Osteocyte (in vitro differentiated cells): ENCODE measurements around the gene RPUSD2. TPM values are rescaled to one million over a fixed set of nuclear protein-coding genes. Genes with fewer than 3 reads are reported as not detected.

Experiments
- DNase-seq: peaks from one replicate; pipeline ENCODE4 v3.0.0; 2021; ENCODE audit warnings: mixed read lengths; ENCODE audit not compliant: unreplicated experiment; ENCODE audit errors: extremely low spot score
- H3K27ac Mint-ChIP-seq: one replicate; pipeline ENCODE4 v1.8.0; 2021; ENCODE audit warnings: mild to moderate bottlenecking, mixed read lengths; ENCODE audit not compliant: unreplicated experiment
- H3K27me3 Mint-ChIP-seq: one replicate; pipeline ENCODE4 v1.8.0; 2021; ENCODE audit warnings: mixed read lengths; ENCODE audit not compliant: unreplicated experiment
- H3K36me3 Mint-ChIP-seq: one replicate; pipeline ENCODE4 v1.8.0; 2021; ENCODE audit warnings: mixed read lengths; ENCODE audit not compliant: unreplicated experiment
- H3K4me1 Mint-ChIP-seq: one replicate; pipeline ENCODE4 v1.8.0; 2021; ENCODE audit warnings: mixed read lengths; ENCODE audit not compliant: unreplicated experiment
- H3K4me3 Mint-ChIP-seq: one replicate; pipeline ENCODE4 v1.8.0; 2021; ENCODE audit warnings: mild to moderate bottlenecking, moderate library complexity, mixed read lengths; ENCODE audit not compliant: unreplicated experiment
- H3K9me3 Mint-ChIP-seq: one replicate; pipeline ENCODE4 v1.8.0; 2021; ENCODE audit warnings: mixed read lengths; ENCODE audit not compliant: unreplicated experiment
- CTCF ChIP-seq: fragments of 200-600 bp; sonication (generic); IDR thresholded peaks from 2 replicates; pipeline ENCODE4 v1.5.0; 2021; ENCODE audit warnings: antibody characterized with exemption, mild to moderate bottlenecking, moderate library complexity
- long read RNA-seq: library from polyadenylated mRNA; unstranded; transcript quantifications from one replicate; pipeline ENCODE4 v2.0.0, GENCODE V29; 2021
- total RNA-seq: library from RNA; stranded (reverse); gene quantifications from 2 replicates; pipeline ENCODE4 v1.2.1, GENCODE V29; 2021

Gene RPUSD2
- total RNA-seq = 9.6 and 11.7 TPM in 2 replicates
- long read RNA-seq, transcript RPUSD2-201 (3 exons, 2,358 nt) = major isoform, 28 of 29 reads
- long read RNA-seq, partial matches to known transcripts = 0 of 29 reads
- long read RNA-seq, other reads (novel, unspliced or antisense) = 0 of 29 reads

DNA sequence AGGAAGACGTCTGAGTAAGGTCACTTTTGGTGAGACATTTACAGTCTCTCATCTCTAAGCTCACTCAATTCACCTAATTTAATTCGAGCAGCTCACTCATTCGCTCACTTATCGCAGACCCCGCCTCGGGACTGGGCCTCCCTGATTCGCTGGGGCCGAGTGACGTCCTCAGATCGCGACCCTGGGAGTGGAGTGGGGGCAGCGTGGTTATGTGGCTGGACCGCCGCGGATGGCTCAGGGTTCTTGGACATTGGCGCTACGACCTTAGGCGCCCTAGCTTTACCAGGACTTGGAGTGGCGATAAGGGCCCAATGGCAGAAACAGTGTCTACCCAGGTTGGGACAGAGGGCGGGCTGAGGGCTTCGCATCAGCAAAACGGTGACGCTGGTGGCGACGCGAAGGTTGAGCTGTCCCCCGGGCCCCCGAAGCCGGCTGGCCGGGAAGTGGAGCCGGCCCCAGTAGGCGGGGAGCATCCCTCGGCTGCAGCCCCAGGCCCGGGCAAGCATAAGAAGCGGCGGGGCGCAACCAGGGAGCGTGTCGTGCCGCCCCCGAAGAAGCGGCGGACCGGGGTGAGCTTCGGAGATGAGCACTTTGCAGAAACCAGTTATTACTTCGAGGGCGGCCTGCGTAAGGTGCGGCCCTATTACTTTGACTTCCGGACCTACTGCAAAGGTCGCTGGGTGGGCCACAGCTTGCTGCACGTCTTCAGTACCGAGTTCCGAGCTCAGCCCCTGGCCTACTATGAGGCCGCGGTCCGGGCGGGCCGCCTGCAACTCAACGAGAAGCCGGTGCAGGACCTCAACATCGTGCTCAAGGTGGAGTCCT lies at the start of gene RPUSD2:
Gene RPUSD2, plus strand, starts transcription at position 171 of the 825 bp plus-strand sequence. Its CDS starts 39 bp downstream, at position 210.
- TF ChIP-seq CTCF = no peak
- peak; percentile 95 for DNase-seq
- H3K36me3 Mint-ChIP-seq = peaks cover 11% of the 10 kb centered on the region
- H3K27me3 Mint-ChIP-seq = no peaks in the 10 kb centered on the region
- H3K27ac Mint-ChIP-seq = peak within 1 kb of the TSS; percentile 96
- peak within 1 kb of the TSS; percentile 95 for H3K4me3 Mint-ChIP-seq
- H3K9me3 Mint-ChIP-seq = no peaks in the 10 kb centered on the region
- H3K4me1 Mint-ChIP-seq = peaks cover 22% of the 10 kb centered on the region

- Mint-ChIP-seq H3K27me3 (peaks cover 4% of the 10 kb centered on the region), H3K36me3 (peaks cover 3% of the 10 kb centered on the region), H3K4me1 (peaks cover 3% of the 10 kb centered on the region), H3K4me3 (no peak overlapping the region), H3K9me3 (no peaks in the 10 kb centered on the region), H3K27ac (no peak overlapping the region)
- no peak for TF ChIP-seq CTCF
- DNase-seq = no peak
Measured at GRCh38 chr15:40523611-40524010, 45.5 kb upstream of the RPUSD2 start.

- H3K27me3 Mint-ChIP-seq = peaks cover 4% of the 10 kb centered on the region
- H3K36me3 Mint-ChIP-seq = peaks cover 3% of the 10 kb centered on the region
- no peak for TF ChIP-seq CTCF
- no peak overlapping the region for H3K4me3 Mint-ChIP-seq
- no peak overlapping the region for H3K27ac Mint-ChIP-seq
- no peaks in the 10 kb centered on the region for H3K4me1 Mint-ChIP-seq
- DNase-seq = no peak
- no peaks in the 10 kb centered on the region for H3K9me3 Mint-ChIP-seq
Measured at GRCh38 chr15:40525855-40526254, 43.2 kb upstream of the RPUSD2 start.

- Mint-ChIP-seq H3K4me3 (no peak overlapping the region), H3K36me3 (peaks cover 3% of the 10 kb centered on the region), H3K27me3 (no peaks in the 10 kb centered on the region), H3K9me3 (no peaks in the 10 kb centered on the region), H3K4me1 (no peaks in the 10 kb centered on the region), H3K27ac (no peak overlapping the region)
- no peak for TF ChIP-seq CTCF
- DNase-seq = no peak
Measured at GRCh38 chr15:40528801-40529200, 40.3 kb upstream of the RPUSD2 start.

GRCh38 chr15:40533763-40534364 lies 35.2 kb upstream of the RPUSD2 start:
- H3K27me3 Mint-ChIP-seq = no peaks in the 10 kb centered on the region
- H3K4me1 Mint-ChIP-seq = peaks cover 4% of the 10 kb centered on the region
- no peak for DNase-seq
- H3K9me3 Mint-ChIP-seq = no peaks in the 10 kb centered on the region
- H3K4me3 Mint-ChIP-seq = no peak overlapping the region
- no peak overlapping the region for H3K27ac Mint-ChIP-seq
- peaks cover 3% of the 10 kb centered on the region for H3K36me3 Mint-ChIP-seq
- TF ChIP-seq CTCF = no peak
